Measurements from ENCODE around the gene FGD5. TPM values are rescaled to one million over a fixed set of nuclear protein-coding genes. Genes with fewer than 3 reads are reported as not detected.
"Not testable (repeated sequence)": the region's sequence is repeated elsewhere in the genome, so short reads cannot be mapped to it uniquely, and the experiment has no call there.

Gene FGD5
- total RNA-seq, 1 donor from 2014 or later: 0.14 TPM

DNA sequence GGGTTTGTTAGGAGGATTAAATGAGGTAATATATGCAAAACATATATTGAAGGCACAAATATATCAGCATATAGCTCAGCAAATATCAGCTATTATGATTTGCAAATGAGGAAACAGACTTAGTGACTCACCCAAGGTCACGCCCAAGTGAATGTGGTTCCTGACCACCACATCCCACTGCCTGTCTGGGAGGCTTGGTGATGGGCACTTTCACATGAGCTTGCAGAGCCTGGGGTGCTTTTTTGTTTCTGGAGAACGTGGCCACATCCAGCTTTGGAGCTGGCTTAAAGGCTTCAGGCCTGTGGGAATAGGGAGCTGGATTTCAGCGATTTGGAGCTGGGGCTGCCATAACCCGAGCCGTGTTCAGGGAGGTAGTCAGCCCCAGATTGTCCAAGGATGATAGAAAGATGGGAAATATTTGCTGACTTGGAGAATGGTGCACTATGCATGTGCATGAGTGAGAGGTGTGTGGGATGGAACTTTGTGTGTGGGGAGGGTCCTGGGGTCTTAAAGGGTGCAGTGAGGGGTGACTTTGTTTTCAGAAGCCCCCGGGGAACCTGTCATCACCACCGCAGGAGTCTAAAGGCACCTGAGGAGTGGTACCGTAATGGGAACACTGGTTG lies 12.0 kb upstream of the FGD5 start:
- DNase-seq: peak; percentile 64
- no peaks in the 10 kb centered on the region for H3K36me3 Mint-ChIP-seq (ENCODE audit: low read depth)
- no peaks in the 10 kb centered on the region for H3K9me3 Mint-ChIP-seq
- no peak overlapping the region for H3K4me3 Mint-ChIP-seq
- peaks cover 17% of the 10 kb centered on the region for H3K4me1 Mint-ChIP-seq
- intact Hi-C loops (cut with micrococcal nuclease): no loop called here
- peaks cover 52% of the 10 kb centered on the region for H3K27me3 Mint-ChIP-seq
- no peak overlapping the region for H3K27ac Mint-ChIP-seq

DNA sequence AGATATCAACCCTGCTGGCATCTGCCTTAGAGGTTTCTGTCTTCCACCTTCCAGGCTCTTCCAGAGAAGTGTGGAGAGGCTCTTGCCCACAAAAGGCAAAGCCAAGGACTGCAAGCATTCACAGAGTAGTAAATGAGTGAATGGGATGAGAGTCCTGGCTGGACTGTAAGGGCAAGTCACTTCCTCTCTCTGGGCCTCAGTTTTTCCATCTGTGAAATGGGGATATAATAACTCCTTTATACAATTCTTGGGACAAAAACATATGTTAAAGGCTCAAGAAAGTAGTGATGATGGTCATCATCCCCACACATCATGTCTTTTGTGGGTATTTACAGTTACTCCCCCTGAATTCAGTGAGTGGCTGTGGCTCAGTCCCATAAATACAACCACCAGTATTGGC lies 10.7 kb upstream of the FGD5 start:
- Mint-ChIP-seq H3K4me3 (no peak overlapping the region), H3K27me3 (peaks cover 62% of the 10 kb centered on the region), H3K27ac (no peak overlapping the region), H3K36me3 (ENCODE audit: low read depth) (no peaks in the 10 kb centered on the region), H3K9me3 (no peaks in the 10 kb centered on the region), H3K4me1 (peaks cover 17% of the 10 kb centered on the region)
- no peak for DNase-seq
- intact Hi-C loops (cut with micrococcal nuclease): no loop called here

DNA sequence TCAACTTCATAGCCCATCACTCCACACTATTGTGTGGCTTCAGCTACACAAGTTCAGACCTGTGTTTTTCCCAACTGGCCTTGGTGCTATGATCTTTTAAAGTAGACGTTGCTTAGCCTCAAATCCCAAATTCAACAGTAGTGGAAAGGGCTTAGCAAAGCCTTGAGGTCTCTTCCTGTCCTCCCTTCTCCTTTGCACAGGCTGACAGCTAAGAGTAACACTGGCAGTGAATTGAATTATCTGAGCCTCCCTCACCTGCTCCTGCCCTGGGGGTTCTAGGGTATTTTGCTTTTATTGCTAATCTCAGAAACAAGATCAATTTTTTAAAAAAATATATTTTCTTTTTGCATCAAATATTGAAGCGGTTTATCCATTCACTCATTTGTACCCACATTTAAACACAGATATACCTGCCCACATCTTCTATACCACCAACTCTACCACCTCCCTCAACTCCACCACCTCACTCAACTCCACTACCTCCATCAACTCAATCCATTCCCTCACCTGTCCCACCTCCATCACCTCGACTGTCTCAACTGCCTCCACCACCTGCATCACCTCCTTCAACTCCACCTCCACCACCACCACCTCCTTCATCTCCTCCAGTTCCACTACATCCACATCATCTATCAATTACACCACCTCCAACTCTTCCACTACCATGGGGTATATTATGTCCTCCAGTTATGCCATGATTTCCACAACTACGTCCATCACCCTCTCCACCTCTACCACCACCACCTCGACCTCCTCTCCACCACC lies 10.1 kb upstream of the FGD5 start:
- H3K4me3 Mint-ChIP-seq: no peak overlapping the region
- no peaks in the 10 kb centered on the region for H3K9me3 Mint-ChIP-seq
- peaks cover 17% of the 10 kb centered on the region for H3K4me1 Mint-ChIP-seq
- H3K27me3 Mint-ChIP-seq: peaks cover 67% of the 10 kb centered on the region
- no peaks in the 10 kb centered on the region for H3K36me3 Mint-ChIP-seq (ENCODE audit: low read depth)
- intact Hi-C loops (cut with micrococcal nuclease): no loop called here
- no peak for DNase-seq
- H3K27ac Mint-ChIP-seq: no peak overlapping the region

DNA sequence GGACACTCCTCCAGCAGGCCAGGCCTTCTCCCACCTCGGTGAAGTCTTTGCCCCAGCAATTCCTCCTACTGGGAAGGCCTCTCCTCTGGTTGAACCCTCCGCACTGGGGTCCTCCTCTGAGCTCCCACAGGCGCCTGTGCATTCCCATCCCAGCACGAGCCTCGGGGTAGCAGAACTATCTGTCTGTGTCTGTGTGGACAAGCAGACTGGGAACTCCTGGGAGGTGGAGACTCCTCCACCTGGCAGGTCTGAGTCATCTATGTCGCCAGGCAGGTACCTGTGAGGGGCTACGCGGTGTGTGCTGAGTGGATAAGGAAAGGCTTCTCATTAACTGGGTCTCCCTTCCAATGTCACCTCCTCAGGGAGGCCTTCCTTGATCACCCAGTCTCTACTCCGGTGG lies 9.2 kb upstream of the FGD5 start:
- not testable (repeated sequence) for H3K36me3 Mint-ChIP-seq (ENCODE audit: low read depth)

DNA sequence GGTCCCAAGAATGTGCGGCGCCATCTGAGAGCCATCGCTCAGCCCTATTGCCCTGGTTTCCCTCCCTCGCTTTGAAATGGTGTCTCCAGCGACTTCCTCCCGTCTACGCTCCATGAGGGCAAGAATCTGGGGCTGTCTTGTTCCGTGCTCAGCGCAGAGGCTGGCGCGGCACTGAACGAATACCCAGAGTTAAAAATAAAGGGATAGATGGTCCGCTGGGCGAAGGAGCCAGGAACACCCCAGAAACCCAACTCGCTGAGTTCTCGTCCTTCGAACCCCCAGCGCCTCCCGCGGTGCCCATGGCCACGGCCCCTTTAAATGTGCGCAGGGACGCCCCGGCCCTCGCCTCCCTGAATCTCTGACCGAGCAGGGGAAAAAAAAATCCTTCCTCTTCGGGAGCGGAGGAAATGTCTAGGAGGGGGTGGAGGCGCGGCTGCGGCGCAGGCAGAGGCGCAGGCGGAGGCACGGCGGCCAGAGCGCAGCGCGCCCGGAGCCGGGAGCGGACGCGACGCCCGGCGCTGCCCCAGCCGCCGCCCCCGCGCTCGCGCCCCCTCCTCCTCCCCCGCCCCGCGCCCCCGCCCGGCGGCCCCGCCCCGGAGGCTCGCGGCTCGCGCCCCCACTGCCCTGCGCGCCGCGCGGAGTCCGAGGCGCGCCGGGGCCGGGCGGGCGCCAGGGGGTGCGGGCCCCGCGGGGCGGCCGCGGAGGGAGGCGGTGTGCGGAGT lies 8.5 kb upstream of the FGD5 start:
- Mint-ChIP-seq H3K27me3 (peaks cover 73% of the 10 kb centered on the region), H3K9me3 (no peaks in the 10 kb centered on the region), H3K4me3 (no peak overlapping the region), H3K36me3 (ENCODE audit: low read depth) (no peaks in the 10 kb centered on the region), H3K4me1 (peaks cover 10% of the 10 kb centered on the region), H3K27ac (no peak overlapping the region)
- intact Hi-C loops (cut with micrococcal nuclease): loop anchor here (5.0 kb wide), 1 partner anchor 293 kb away; no protein-coding TSS in a partner anchor
- DNase-seq: no peak

More for the DNA sequence above, 9.2 kb upstream of the FGD5 start:
- DNase-seq, H3K9me3 Mint-ChIP-seq, H3K27ac Mint-ChIP-seq, H3K4me3 Mint-ChIP-seq: not testable (repeated sequence)
- intact Hi-C loops (cut with micrococcal nuclease): loop anchor here (5.0 kb wide), 1 partner anchor 292 kb away; no protein-coding TSS in a partner anchor
- peaks cover 14% of the 10 kb centered on the region for H3K4me1 Mint-ChIP-seq
- peaks cover 71% of the 10 kb centered on the region for H3K27me3 Mint-ChIP-seq

DNA sequence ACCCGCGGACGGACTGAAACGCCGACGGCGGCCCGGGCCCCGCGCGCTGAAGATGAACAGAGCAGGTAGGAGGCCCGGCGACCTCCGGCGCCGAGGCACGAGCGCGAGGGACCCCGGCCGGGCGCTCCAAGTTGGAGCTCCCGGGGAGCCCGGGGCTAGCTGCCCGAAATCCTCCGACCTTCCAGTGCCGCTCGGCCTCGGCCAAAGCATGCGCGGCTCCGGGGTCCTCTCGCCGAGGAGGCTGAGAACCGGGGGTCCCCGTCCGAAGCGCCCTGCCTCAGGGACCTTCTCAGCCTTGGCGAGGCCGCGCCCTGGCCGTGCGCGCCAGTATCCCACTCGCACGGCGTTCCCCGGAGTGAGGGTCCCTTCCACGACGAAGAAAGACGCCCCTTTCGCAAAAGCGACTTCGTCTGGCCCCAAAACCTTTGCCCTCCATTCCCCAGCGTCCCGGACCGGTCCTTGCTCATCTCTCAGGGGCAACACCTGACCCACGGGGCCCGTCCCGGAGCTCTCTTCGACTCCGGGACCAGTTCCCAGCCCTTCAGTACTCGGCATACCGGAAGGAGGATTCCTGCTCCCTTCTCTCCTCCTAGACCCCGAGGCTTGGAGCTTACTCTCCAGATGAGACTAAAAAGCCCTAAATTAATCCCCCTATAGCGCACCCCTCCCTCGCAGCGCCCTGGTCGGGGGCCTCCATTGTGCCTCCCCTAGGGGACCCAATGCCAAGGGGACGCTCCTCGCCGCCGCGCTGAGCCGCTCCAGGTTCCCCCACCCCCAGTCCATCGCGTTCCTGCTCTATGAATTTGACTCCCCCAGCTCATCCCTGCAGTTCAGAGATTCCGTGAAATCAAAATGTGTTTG lies 7.7 kb upstream of the FGD5 start:
- Mint-ChIP-seq H3K27me3 (peaks cover 71% of the 10 kb centered on the region), H3K9me3 (no peaks in the 10 kb centered on the region), H3K4me3 (no peak overlapping the region), H3K36me3 (ENCODE audit: low read depth) (no peaks in the 10 kb centered on the region), H3K27ac (no peak overlapping the region), H3K4me1 (peaks cover 9% of the 10 kb centered on the region)
- no peak for DNase-seq
- intact Hi-C loops (cut with micrococcal nuclease): loop anchor here (5.0 kb wide), 1 partner anchor 294 kb away; no protein-coding TSS in a partner anchor

DNA sequence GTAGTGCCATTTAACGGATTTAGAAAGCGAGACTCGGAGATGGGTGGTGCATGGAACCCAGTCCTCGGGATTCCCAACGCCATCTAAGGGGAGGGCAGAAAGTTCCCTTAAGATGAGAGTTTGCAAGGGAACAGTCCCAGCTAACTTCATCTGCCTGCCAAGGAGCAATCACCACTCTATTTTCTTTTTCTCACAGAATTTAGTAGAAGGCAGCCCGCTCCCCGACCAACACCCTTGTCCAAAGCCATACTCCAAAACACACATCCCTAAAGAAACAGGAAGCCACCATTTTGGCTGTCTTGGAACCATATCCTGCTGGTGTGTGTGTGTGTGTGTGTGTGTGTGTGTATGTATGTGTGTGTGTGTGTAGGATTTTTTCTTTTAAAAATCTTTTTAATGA lies 7.1 kb upstream of the FGD5 start:
- intact Hi-C loops (cut with micrococcal nuclease): loop anchor here (5.0 kb wide), 1 partner anchor 294 kb away; no protein-coding TSS in a partner anchor
- Mint-ChIP-seq H3K36me3 (ENCODE audit: low read depth) (no peaks in the 10 kb centered on the region), H3K27ac (no peak overlapping the region)

DNA sequence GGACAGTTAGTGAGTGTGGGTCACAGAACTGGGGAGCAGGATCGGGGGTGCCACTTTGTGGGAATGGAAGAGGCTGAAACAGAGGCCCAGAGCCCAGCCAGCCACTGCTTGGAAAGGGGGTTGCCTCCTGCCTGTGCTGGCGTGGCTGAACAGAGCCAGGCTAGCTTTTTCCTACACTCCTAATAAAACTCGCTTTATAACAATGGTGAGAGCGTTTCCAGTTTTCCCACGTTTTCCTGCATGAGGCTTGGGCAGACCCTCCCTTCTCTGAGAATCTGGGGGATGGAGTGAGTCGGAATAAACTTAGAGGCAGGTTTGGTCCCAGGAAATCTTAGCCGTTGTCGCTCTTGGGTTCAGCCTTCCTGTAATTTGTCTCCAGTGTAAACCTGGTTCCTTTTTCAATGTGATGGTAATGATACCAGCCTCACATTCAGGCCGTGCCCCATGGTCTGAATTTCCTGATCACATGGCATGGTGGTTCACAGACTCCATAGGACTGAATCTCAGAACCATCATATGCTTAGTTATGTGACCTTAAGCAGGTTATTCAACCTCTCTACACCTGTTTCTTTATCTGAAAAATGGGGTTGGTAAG lies 6.5 kb upstream of the FGD5 start:
- Mint-ChIP-seq H3K36me3 (ENCODE audit: low read depth) (no peaks in the 10 kb centered on the region), H3K27me3 (peaks cover 70% of the 10 kb centered on the region), H3K27ac (no peak overlapping the region), H3K9me3 (no peaks in the 10 kb centered on the region), H3K4me1 (peaks cover 3% of the 10 kb centered on the region), H3K4me3 (no peak overlapping the region)
- DNase-seq: no peak
- intact Hi-C loops (cut with micrococcal nuclease): loop anchor here (5.0 kb wide), 1 partner anchor 295 kb away; no protein-coding TSS in a partner anchor

More for the DNA sequence above, 7.1 kb upstream of the FGD5 start:
- Mint-ChIP-seq H3K9me3 (no peaks in the 10 kb centered on the region), H3K27me3 (peaks cover 73% of the 10 kb centered on the region), H3K4me1 (peaks cover 6% of the 10 kb centered on the region), H3K4me3 (no peak overlapping the region)
- no peak for DNase-seq

DNA sequence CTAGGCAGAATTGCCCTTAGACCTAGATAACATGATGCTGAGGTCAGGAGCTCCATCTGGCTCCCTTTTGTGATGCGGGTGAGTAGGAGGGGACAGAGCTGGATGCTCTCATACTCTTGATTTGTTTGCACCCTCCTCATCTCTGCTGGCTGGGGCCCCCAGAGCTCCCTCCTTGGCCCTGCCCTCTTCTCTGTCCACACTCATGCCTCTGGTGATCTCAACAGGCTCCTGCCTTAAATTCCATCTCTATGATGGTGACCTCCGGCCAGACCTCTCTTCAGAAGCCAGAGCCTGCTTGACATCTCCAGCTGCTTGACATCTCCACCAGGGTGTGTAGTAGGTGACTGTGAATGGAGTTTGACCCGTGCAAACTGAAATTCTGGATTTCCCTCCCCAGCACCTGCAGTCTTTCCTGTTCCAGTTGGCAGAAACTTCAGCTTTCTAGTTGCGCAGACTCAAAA lies 4.3 kb upstream of the FGD5 start:
- Mint-ChIP-seq H3K27ac (no peak overlapping the region), H3K4me1 (peaks cover 3% of the 10 kb centered on the region), H3K27me3 (peaks cover 51% of the 10 kb centered on the region), H3K9me3 (no peaks in the 10 kb centered on the region), H3K36me3 (ENCODE audit: low read depth) (no peaks in the 10 kb centered on the region), H3K4me3 (no peak overlapping the region)
- intact Hi-C loops (cut with micrococcal nuclease): loop anchor here (5.0 kb wide), 1 partner anchor 297 kb away; no protein-coding TSS in a partner anchor
- DNase-seq: no peak

DNA sequence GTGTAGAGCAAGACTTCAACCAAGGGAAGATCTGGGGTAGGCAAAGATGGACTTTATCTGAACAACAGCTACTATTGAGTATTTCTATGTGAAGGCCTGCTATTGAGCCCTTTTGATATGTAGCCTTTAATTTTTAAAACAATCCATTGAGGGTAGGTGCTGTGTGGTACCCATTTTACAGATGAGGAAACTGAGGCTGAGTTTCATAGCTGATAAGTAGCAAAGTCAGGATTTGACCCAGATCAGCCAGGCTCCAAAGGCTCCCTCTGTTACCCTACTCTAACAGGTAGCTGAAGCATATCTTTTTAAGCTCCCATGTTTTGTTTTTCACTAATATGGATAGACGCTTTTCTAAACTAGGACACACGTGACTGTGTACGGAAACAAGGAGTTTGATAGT lies 2.4 kb upstream of the FGD5 start:
- no peaks in the 10 kb centered on the region for H3K4me1 Mint-ChIP-seq
- no peak for DNase-seq
- intact Hi-C loops (cut with micrococcal nuclease): no loop called here
- H3K4me3 Mint-ChIP-seq: no peak overlapping the region
- peaks cover 39% of the 10 kb centered on the region for H3K27me3 Mint-ChIP-seq
- no peaks in the 10 kb centered on the region for H3K36me3 Mint-ChIP-seq (ENCODE audit: low read depth)
- no peak overlapping the region for H3K27ac Mint-ChIP-seq
- H3K9me3 Mint-ChIP-seq: no peaks in the 10 kb centered on the region

DNA sequence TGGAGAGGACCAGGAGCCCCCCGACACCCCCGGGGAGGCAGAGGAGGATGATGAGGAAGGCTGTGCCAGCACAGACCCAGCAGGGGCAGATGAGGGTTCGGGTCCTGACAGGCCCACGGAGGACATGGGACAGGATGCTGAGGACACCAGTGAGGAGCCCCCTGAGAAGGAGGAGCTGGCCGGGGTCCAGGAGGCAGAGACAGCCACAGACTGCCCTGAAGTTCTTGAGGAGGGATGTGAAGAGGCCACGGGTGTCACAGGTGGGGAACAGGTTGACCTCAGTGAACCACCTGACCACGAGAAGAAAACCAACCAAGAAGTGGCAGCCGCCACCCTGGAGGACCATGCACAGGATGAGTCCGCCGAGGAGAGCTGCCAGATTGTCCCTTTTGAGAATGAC lies 909 bp downstream of the FGD5 start:
- intact Hi-C loops (cut with micrococcal nuclease): no loop called here
- Mint-ChIP-seq H3K27ac (no peak overlapping the region), H3K4me3 (no peak overlapping the region), H3K4me1 (no peaks in the 10 kb centered on the region), H3K27me3 (peaks cover 20% of the 10 kb centered on the region), H3K36me3 (ENCODE audit: low read depth) (no peaks in the 10 kb centered on the region), H3K9me3 (no peaks in the 10 kb centered on the region)
- no peak for DNase-seq

DNA sequence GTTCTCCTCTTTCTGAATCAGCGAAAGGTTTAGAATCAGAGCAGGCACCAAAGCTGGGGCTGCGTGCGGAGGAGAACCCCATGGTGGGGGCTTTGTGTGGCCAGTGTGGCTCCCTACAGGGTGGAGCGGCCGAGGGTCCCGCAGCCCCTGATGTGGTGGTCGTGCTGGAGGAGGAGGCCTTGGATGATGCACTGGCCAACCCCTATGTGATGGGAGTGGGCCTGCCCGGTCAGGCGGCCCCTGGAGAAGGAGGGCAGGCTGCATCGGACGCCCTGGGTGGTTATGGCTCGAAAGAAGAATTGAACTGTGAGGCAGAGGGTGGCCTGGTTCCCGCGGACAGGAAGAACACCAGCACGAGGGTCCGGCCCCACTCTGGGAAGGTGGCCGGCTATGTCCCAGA lies 1.4 kb downstream of the FGD5 start:
- no peak for DNase-seq

DNA sequence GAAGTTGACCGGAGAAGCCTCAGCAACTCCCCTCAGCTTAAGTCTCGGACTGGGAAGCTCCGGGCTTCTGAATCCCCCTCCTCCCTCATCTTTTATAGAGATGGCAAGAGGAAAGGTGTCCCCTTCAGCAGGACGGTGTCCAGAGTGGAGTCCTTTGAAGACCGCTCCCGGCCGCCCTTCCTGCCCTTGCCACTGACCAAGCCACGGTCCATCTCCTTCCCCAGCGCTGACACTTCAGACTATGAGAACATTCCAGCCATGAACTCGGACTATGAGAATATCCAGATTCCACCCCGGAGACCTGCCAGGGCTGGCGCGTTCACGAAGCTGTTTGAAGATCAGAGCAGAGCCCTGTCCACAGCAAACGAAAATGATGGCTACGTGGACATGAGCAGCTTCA lies 2.4 kb downstream of the FGD5 start:
- Mint-ChIP-seq H3K4me1 (no peaks in the 10 kb centered on the region), H3K27me3 (peaks cover 16% of the 10 kb centered on the region), H3K9me3 (no peaks in the 10 kb centered on the region), H3K4me3 (no peak overlapping the region), H3K27ac (no peak overlapping the region), H3K36me3 (ENCODE audit: low read depth) (no peaks in the 10 kb centered on the region)
- no peak for DNase-seq
- intact Hi-C loops (cut with micrococcal nuclease): no loop called here

More for the DNA sequence above, 1.4 kb downstream of the FGD5 start:
- Mint-ChIP-seq H3K4me1 (no peaks in the 10 kb centered on the region), H3K4me3 (no peak overlapping the region), H3K27me3 (peaks cover 17% of the 10 kb centered on the region), H3K9me3 (no peaks in the 10 kb centered on the region), H3K27ac (no peak overlapping the region), H3K36me3 (ENCODE audit: low read depth) (no peaks in the 10 kb centered on the region)
- intact Hi-C loops (cut with micrococcal nuclease): no loop called here
